GM23338 (cell line): Measurements from ENCODE around the gene CCNY. TPM values are rescaled to one million over a fixed set of nuclear protein-coding genes. Genes with fewer than 3 reads are reported as not detected.

ENCODE experiments used
- ATAC-seq: fragments of 200-7000 bp; cut with Tn5 transposase; 3 replicates; pipeline ENCODE4 v1.9.1; 2020
- DNase-seq: peaks from one replicate; pipeline ENCODE4 v3.0.0-alpha.2; 2015; ENCODE audit warnings: low spot score
- H2AFZ ChIP-seq: fragments of 200-600 bp; sonication (generic); 2 replicates; pipeline ENCODE4 v1.8.0; 2016; ENCODE audit warnings: antibody characterized with exemption, mild to moderate bottlenecking, moderate library complexity
- H3F3A ChIP-seq: fragments of 200-600 bp; sonication (generic); replicated peaks from 2 replicates; pipeline ENCODE4 v1.8.0; 2017; ENCODE audit warnings: antibody characterized with exemption, mixed run types, low read depth
- H3K27ac ChIP-seq: fragments of 200-600 bp; sonication (generic); 2 replicates; pipeline ENCODE4 v1.6.1; 2016; ENCODE audit warnings: low read depth
- H3K27me3 ChIP-seq: fragments of 200-600 bp; sonication (generic); 2 replicates; pipeline ENCODE4 v1.8.0; 2016; ENCODE audit warnings: mild to moderate bottlenecking, mixed run types, moderate library complexity; ENCODE audit not compliant: insufficient read depth
- H3K36me3 ChIP-seq: fragments of 200-600 bp; sonication (generic); 2 replicates; pipeline ENCODE4 v1.8.0; 2016; ENCODE audit warnings: mild to moderate bottlenecking; ENCODE audit not compliant: insufficient read depth
- H3K4me1 ChIP-seq: fragments of 200-600 bp; sonication (generic); 2 replicates; pipeline ENCODE4 v1.8.0; 2016; ENCODE audit warnings: mild to moderate bottlenecking, moderate library complexity; ENCODE audit not compliant: insufficient read depth
- H3K4me2 ChIP-seq: fragments of 200-600 bp; sonication (generic); 2 replicates; pipeline ENCODE4 v1.7.1; 2017; ENCODE audit warnings: mixed run types
- H3K4me3 ChIP-seq: fragments of 200-600 bp; sonication (generic); 2 replicates; pipeline ENCODE4 v1.6.1; 2016; ENCODE audit warnings: mixed run types
- H3K79me2 ChIP-seq: fragments of 200-600 bp; sonication (generic); replicated peaks from 2 replicates; pipeline ENCODE4 v1.8.0; 2017; ENCODE audit warnings: mild to moderate bottlenecking; ENCODE audit not compliant: insufficient read depth
- H3K9me2 ChIP-seq: fragments of 200-600 bp; sonication (generic); 2 replicates; pipeline ENCODE4 v1.8.0; 2017; ENCODE audit not compliant: insufficient read depth
- H4K20me1 ChIP-seq: fragments of 200-600 bp; sonication (generic); replicated peaks from 2 replicates; pipeline ENCODE4 v1.8.0; 2017; ENCODE audit warnings: mild to moderate bottlenecking; ENCODE audit not compliant: insufficient read depth
- H3K27ac Mint-ChIP-seq: 2 replicates; pipeline ENCODE4 v1.8.0; 2020; ENCODE audit warnings: inconsistent platforms, mild to moderate bottlenecking, moderate library complexity, mixed read lengths
- H3K27me3 Mint-ChIP-seq: 3 replicates; pipeline ENCODE4 v1.8.0; 2022; ENCODE audit warnings: low read depth, mild to moderate bottlenecking, moderate library complexity, mixed read lengths, inconsistent platforms; ENCODE audit not compliant: insufficient read depth, poor library complexity
- H3K36me3 Mint-ChIP-seq: 3 replicates; pipeline ENCODE4 v1.8.0; 2021; ENCODE audit warnings: low read depth, mild to moderate bottlenecking, inconsistent platforms, moderate library complexity, mixed read lengths
- H3K4me1 Mint-ChIP-seq: 3 replicates; pipeline ENCODE4 v1.8.0; 2020; ENCODE audit warnings: mild to moderate bottlenecking, inconsistent platforms, mixed read lengths
- H3K4me3 Mint-ChIP-seq: 3 replicates; pipeline ENCODE4 v1.8.0; 2021; ENCODE audit warnings: moderate library complexity, mild to moderate bottlenecking, inconsistent platforms, mixed read lengths
- H3K9me3 Mint-ChIP-seq: 3 replicates; pipeline ENCODE4 v1.8.0; 2020; ENCODE audit warnings: moderate library complexity, mild to moderate bottlenecking, inconsistent platforms, mixed read lengths
- CREB1 ChIP-seq: fragments of 250-450 bp; sonication (Bioruptor Pico); IDR thresholded peaks from 2 replicates; pipeline ENCODE4 v1.5.0; 2020; ENCODE audit warnings: low read depth, mild to moderate bottlenecking, moderate library complexity
- CTCF ChIP-seq, 2 experiments: fragments of 200-600 bp in 1 of 2; sonication (generic) in 1 of 2; conservative IDR thresholded peaks; 2 replicates each; pipeline versions ENCODE4 v1.5.1 to v1.6.1; 2016 to 2017; ENCODE audit warnings: antibody characterized with exemption in 2 of 2, low read depth in 2 of 2, mild to moderate bottlenecking in 2 of 2, moderate library complexity in 1 of 2
- ETS1 ChIP-seq: IDR thresholded peaks from 2 replicates; pipeline ENCODE4 v1.6.1; 2016; ENCODE audit warnings: antibody characterized with exemption
- EZH2 ChIP-seq: fragments of 200-600 bp; sonication (generic); IDR thresholded peaks from one replicate; pipeline ENCODE4 v1.8.0; 2017; ENCODE audit warnings: antibody characterized with exemption, mild to moderate bottlenecking, low read depth; ENCODE audit not compliant: unreplicated experiment
- JUNB ChIP-seq: IDR thresholded peaks from one replicate; pipeline ENCODE4 v1.6.1; 2016; ENCODE audit warnings: antibody characterized with exemption; ENCODE audit not compliant: unreplicated experiment
- NANOG ChIP-seq: IDR thresholded peaks from 2 replicates; pipeline ENCODE4 v1.6.1; 2016; ENCODE audit warnings: antibody characterized with exemption, borderline replicate concordance
- POLR2AphosphoS5 ChIP-seq: IDR thresholded peaks from 2 replicates; pipeline ENCODE4 v1.6.1; 2016; ENCODE audit warnings: antibody characterized with exemption, low read depth
- REST ChIP-seq: IDR thresholded peaks from one replicate; pipeline ENCODE4 v1.6.1; 2018; ENCODE audit warnings: antibody characterized with exemption; ENCODE audit not compliant: unreplicated experiment
- ZNF114 ChIP-seq: fragments of 250-450 bp; sonication (Bioruptor Pico); IDR thresholded peaks from 2 replicates; pipeline ENCODE4 v1.5.0; 2020; ENCODE audit warnings: mild to moderate bottlenecking, moderate library complexity
- ZNF331 ChIP-seq: fragments of 250-450 bp; sonication (Bioruptor Pico); IDR thresholded peaks from 2 replicates; pipeline ENCODE4 v1.5.0; 2020; ENCODE audit warnings: low read depth, mild to moderate bottlenecking, moderate library complexity
- ZNF462 ChIP-seq: fragments of 250-450 bp; sonication (Bioruptor Pico); IDR thresholded peaks from 2 replicates; pipeline ENCODE4 v1.5.0; 2020; ENCODE audit warnings: mild to moderate bottlenecking, moderate library complexity
- polyA plus RNA-seq: library from polyadenylated mRNA; unstranded; fragments of >200 nt; fragmentation: Nextera tagmentation; extraction: Ambion mirVana; gene quantifications from 2 replicates; pipeline ENCODE4 v1.2.1, GENCODE V29; 2016
- total RNA-seq: library from RNA; depleted of rRNA; stranded (reverse); fragments of >200 nt; shearing (Covaris generic); gene quantifications from 2 replicates; pipeline ENCODE4 v1.2.3, GENCODE V29; 2014

CCNY gene
- total and polyA plus RNA-seq, 2 experiments from 2014 or later: 14.2 to 29.0 TPM

- TF ChIP-seq ZNF462 (CRISPR knock-in tag) (no peak), POLR2AphosphoS5 (no peak), CREB1 (no peak), EZH2 (no peak)
These were observed 47.1 kb upstream of the CCNY start (continued) for GRCh38 chr10:35289198-35289597.

- no peaks in the 10 kb centered on the region for H3K79me2 ChIP-seq
- no peak overlapping the region for H3K4me3 ChIP-seq
- DNase-seq (no peak), ATAC-seq (no peak)
- no peaks in the 10 kb centered on the region for H3K9me2 ChIP-seq
- Mint-ChIP-seq H3K27ac (no peak overlapping the region), H3K27me3 (peaks cover 2% of the 10 kb centered on the region), H3K36me3 (no peaks in the 10 kb centered on the region), H3K4me1 (no peaks in the 10 kb centered on the region), H3K4me3 (no peak overlapping the region), H3K9me3 (no peaks in the 10 kb centered on the region)
- H3K4me2 ChIP-seq: no peak overlapping the region
- no peaks in the 10 kb centered on the region for H4K20me1 ChIP-seq
- TF ChIP-seq ZNF114 (CRISPR knock-in tag) (no peak), POLR2AphosphoS5 (no peak), REST (no peak), CREB1 (no peak), EZH2 (no peak), NANOG (no peak), ZNF331 (CRISPR knock-in tag) (no peak), JUNB (no peak), CTCF (conservative IDR thresholded peaks at IDR 0.05; ENCODE audit: low read depth in 2 of 2) (no peak), ETS1 (no peak)
- no peaks in the 10 kb centered on the region for H3K4me1 ChIP-seq
- H3K36me3 ChIP-seq: no peaks in the 10 kb centered on the region
- H3F3A ChIP-seq: no peaks in the 10 kb centered on the region
- no peak overlapping the region for H2AFZ ChIP-seq
- H3K27ac ChIP-seq: no peak overlapping the region
- no peaks in the 10 kb centered on the region for H3K27me3 ChIP-seq
These were observed 41.8 kb upstream of the CCNY start for GRCh38 chr10:35294506-35294905.
